Stimulated activated CD4-positive, alpha-beta T cell treated with anti-CD3 and anti-CD28 coated beads, Interleukin-12 subunit alpha, Interleukin-12 subunit beta, amount 100 ng/mL, for 4 hours (primary cell): ENCODE measurements around the gene GALK1.

Experiments used
- DNase-seq: peaks from one replicate; pipeline ENCODE4 v3.0.0-alpha.2; 2020

The GALK1 gene

GRCh38 chr17:75783803-75784472 is 18.9 kb upstream of the GALK1 start:
- no peak for DNase-seq

DNA sequence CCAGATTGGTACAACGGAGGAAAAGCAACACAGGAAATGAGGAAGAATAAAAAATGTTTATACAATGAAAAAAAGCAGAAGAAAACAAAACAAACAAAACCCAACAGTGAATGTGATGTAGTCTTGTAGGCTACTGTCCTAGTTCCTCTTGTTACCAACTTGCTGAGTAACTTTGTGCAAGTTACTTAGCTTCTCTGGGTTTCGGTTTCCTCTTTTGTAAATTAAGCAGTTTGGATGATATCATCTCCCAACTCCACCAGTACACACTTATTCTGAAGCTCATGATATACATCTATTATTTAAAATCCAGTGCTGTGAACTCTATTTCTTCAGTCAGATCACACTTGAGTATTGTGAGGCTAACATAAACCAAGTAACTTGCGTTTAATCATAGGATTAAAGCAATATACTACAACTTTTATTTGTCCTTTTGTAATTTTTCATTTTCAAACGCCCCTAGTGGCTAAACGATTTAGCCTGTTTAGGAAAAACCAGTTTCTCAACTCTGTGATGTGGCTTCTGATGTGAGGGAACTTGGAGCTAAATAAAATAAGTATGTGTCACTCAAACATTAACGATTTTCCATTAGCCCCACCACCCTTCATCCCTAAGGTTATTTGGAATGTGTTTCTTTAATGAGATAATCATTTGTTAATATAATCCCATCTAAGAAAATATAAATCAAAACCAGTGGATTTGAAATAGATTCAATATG is 18.2 kb upstream of the GALK1 start:
- DNase-seq: no peak

- no peak for DNase-seq
These were observed 15.2 kb upstream of the GALK1 start for GRCh38 chr17:75779987-75780889.

DNA sequence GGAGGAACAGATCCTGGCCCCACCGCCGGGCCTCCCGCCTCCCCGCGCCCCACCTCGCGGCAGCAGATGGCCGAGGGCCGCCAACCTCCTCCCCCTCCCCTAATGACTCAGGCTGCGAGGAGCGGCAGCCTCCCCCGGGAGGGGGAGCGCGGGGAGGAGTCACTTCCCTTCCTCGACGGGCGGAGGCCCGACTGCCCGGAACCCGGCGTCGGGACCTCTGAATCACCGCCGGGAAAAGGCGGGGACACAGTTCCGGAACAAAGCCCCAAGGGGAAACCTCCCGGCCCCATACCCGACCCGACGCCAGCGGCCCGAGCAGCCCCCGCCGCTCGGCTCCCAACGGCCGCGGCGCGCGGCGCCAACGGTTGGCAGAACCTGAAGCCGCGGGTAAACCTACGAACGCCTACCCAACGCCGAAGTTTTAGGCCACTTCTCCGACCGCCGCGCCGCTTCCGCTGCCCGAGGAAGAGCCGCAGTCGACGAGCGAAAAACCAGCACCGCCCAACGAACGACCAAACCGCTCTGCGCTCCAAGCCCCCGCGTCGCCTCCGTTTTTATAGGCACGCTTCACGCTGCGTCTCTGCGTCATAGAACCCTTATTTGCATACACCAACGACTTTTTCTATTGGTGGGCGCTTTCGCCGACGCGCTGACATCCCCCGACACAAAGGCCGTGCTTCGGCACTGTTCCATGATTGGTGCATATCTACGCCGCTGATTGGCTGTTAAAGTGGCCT is 14.4 kb upstream of the GALK1 start:
- DNase-seq: peak; percentile 89

DNA sequence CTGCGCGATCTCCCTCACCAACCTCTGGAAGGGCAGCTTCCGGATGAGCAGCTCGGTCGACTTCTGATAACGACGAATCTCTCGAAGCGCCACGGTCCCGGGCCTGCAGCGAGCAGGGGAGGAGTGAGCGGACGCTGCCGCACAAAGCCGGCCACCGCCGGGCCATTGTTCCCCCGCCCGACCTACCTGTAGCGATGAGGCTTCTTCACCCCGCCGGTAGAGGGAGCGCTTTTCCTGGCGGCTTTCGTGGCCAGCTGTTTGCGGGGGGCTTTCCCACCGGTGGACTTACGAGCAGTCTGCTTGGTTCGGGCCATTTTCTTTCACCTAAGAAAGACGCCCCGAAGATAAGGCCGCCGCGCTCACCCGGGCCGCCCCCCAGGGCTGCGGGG is 13.9 kb upstream of the GALK1 start:
- no peak for DNase-seq

- peak; percentile 32 for DNase-seq
These were observed 13.3 kb upstream of the GALK1 start for GRCh38 chr17:75778066-75778860.

- no peak for DNase-seq
These were observed 12.4 kb upstream of the GALK1 start for GRCh38 chr17:75777296-75777922.

- no peak for DNase-seq
These were observed 11.6 kb upstream of the GALK1 start for GRCh38 chr17:75776386-75777295.

- no peak for DNase-seq
These were observed 10.1 kb upstream of the GALK1 start for GRCh38 chr17:75774991-75775668.

DNA sequence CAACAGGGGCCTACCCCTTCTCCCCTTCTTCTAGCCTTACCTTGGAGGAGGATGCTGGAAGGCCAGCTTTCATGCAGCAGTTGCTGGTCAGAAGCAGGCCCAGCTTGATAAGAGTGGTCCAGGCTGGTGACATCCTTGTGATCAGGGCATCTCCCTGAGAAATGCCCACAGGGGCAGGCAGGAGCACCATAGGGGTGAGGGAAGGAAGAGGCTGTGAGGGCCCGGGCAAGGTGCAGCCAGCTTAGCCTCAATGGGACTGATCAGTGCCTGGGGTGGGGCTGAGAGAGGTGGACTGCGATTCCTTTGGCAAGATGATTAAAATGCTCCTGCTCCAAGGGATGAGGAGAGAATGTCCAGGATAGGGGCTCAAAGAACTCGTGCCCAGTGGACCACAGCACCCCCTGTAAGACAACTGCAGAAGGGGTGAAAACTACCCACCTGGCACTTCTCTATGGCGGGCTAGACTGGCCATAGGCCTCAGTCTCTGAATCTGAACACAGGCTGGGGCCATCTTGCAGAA is 9.5 kb upstream of the GALK1 start:
- DNase-seq: no peak

DNA sequence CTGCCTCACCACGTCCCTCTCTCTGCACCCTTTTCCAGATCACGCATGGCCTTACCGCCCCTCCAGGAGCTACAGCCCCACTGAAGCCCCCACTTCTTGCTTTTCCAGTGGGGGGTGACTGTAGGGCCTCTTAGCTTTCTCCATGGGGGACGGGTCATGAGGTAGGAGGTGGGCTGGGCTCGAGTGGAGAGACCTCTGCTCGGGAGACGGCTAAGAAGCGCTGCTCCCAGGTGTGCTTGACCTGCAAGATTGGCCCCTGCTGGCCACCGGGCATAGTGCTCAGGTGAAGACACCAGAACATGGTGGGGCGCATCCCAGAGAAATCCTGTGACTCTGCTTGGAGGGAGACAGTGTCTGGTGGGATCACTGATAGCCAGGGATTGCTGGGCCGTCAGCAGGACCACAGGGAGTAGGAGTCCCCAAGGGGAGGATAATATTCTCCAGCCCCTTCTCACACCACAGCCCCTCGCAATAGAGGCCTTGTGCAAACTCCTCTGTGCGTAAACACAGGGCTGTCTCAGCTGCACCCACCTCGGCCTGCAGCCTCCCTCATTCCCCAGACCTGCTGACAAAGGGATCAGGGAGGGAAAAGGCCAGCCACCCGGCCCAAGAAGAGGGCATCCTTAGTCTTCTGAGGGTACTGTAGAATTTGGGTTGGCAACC is 8.9 kb upstream of the GALK1 start:
- DNase-seq: no peak

- no peak for DNase-seq
These were observed 8.3 kb upstream of the GALK1 start for GRCh38 chr17:75773121-75773807.

DNA sequence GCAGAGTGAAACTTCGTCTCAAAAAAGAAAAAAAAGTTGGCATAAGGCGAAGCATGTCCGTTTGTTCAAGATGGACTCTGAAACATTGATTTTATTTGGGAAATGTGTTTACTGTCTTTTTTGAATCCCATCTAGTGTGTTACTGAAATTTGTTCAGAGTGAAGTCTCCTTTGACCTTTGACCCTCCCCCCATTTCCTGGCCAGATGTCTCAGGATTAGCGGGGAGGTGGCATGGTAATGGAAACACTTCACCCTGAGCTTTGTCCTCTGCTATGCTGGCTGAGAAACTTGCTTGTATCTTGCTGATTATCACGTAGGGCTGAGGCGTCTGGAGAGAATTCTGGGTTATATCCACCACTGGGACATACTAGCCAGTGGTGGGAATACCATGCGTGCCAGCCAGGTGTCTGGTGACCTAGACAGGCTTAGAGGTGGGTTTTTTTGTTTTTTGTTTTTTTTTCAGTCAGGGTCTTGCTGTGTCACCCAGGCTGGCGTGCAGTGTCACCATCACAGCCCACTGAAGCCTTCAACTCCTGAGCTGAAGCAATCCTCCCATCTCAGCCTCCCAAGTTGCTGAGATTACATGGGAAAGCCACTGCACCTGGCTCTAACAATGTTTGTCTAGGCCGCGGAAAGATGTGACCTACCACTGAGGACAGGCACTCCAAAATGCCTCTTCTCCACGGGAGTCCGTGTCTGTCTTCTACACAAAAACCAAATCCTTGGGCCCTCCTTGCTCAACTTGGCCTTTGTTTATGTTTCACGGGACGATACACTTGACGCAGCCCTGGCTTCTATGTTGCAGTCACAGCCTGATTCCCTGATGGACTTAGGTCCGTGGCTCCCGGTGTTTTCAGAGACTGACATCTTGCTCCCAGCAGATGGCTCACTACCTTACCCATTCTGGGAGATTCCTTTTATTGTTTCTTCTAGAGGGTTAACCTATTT is 6.6 kb upstream of the GALK1 start:
- no peak for DNase-seq

DNA sequence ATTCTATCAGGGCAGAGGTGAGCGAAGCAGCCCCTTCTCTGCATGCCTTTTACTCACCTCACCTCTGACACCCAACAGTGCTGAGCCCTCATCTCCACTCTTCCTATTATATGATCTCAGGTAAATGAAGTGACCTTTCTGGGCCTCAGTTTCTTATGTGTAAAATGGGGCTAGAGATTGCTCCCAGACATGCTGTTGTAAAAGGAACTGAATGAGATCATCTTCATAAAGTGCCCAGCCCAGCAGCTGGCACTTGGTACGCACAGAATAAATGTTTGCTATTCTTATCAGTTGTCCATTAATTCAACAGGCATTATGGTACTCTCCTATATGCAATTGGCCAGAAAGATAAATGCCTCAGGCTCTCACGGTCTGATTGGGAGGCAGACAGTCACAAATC is 4.5 kb upstream of the GALK1 start:
- DNase-seq: no peak

GRCh38 chr17:75767881-75768280 is 2.9 kb upstream of the GALK1 start:
- no peak for DNase-seq

DNA sequence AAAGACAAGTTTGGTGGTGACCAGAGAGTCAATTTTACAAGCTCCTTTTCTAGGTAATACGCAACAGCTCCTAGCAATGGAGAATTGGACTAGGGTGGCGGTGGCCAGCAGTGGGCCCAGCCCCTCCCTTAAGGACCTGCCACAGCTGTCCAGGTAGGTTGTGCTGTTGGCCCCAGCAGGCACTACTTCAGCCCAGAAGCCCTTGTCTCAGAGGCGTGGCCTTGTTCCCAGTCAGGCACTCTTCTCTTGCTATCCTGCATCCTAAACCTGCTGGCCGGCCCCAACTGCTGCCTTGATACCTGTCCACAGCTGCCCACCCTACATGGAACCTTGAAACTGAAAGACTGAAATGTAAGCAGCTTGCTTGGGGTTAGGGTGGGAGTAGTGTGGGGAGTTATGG is 989 bp upstream of the GALK1 start:
- no peak for DNase-seq

GRCh38 chr17:75764417-75764710 is 628 bp downstream of the GALK1 start:
- DNase-seq: no peak
